ENCODE data around the gene ACOX1.

Gene ACOX1

DNA sequence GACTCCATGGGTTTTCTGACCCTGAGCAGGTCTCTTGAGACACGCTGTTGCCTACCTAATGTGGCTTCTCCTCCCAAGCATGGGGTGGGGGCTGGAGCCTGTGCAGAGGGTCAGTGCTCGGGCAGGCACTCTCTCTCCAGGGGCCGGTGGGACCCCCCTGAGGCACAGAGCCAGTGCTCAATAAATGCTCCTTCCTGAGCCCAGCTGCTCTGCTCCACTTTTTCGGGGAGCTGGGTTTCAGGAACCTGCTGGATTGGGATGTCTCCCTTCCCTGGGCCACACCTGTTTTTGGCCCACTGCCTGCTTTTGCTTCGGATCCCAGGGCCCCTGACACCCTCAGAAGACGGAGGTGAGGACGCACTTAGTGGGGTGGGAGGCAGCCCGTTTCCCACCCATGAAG is 80.9 kb downstream of the ACOX1 start:
- TF ChIP-seq, protein P1, sequence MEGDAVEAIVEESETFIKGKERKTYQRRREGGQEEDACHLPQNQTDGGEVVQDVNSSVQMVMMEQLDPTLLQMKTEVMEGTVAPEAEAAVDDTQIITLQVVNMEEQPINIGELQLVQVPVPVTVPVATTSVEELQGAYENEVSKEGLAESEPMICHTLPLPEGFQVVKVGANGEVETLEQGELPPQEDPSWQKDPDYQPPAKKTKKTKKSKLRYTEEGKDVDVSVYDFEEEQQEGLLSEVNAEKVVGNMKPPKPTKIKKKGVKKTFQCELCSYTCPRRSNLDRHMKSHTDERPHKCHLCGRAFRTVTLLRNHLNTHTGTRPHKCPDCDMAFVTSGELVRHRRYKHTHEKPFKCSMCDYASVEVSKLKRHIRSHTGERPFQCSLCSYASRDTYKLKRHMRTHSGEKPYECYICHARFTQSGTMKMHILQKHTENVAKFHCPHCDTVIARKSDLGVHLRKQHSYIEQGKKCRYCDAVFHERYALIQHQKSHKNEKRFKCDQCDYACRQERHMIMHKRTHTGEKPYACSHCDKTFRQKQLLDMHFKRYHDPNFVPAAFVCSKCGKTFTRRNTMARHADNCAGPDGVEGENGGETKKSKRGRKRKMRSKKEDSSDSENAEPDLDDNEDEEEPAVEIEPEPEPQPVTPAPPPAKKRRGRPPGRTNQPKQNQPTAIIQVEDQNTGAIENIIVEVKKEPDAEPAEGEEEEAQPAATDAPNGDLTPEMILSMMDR (IDR thresholded peaks at IDR 0.05; ENCODE audit: control insufficient read depth, insufficient read depth, low read depth, low read length, missing control alignments): no peak
- no peak for DNase-seq (ENCODE audit: low read depth)
- H3K4me3 ChIP-seq (ENCODE audit: control insufficient read depth, low read depth, low read length): no peak overlapping the region

DNA sequence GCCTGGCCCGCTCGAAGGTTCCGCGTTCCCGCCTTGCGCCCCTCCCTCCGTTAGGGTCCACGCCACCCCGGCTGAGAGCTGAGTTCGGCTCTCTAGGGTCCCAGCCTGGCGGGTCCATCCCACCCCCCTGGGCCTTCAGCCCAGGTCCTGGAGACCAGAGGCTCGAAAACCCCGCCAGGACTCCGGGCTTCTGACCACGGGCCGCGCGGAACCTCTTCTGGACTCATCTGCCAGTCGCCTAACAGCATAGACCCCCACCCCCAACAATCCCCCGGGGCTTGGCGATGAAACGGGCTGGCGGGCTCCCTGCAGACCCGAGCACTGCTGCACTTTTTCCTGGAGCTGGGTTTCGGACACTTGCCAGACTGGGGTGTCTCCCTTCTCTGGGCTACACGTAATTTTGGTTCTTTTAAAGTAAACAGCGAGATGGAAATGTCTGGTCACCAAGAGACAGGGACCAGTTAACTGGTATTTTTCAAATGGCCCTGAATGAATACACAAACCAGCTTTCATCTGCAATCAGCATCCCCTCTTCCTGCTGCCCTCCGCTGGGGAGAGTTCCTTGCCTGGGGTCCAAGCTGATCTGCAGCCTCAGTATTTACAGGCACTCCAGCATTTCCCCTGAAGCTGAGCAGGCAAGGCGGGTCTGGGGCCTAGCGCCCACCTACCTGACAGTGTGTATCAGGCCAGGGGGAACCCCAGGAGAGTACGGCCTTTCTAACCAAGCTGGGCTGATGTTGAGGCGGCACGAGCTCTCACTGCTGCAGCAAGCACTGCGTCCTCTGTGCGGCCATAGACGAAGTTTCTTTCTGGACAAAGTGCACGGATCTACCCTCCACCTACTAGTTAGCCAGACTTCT is 81.6 kb downstream of the ACOX1 start:
- TF ChIP-seq, protein P1 (IDR thresholded peaks at IDR 0.05; ENCODE audit: control insufficient read depth, insufficient read depth, low read depth, low read length, missing control alignments): no peak
- H3K4me3 ChIP-seq (ENCODE audit: control insufficient read depth, low read depth, low read length): peak overlapping the region; percentile 51
- no peak for DNase-seq (ENCODE audit: low read depth)

GRCh38 chr17:75896415-75897159 is 82.4 kb downstream of the ACOX1 start, which contains the start of gene TRIM65:
TRIM65 (minus strand) TSS chr17:75896951; CDS start chr17:75896937, 14 bp downstream.
- peak; percentile 23 for DNase-seq (ENCODE audit: low read depth)
- TF ChIP-seq, protein P1 (IDR thresholded peaks at IDR 0.05; ENCODE audit: control insufficient read depth, insufficient read depth, low read depth, low read length, missing control alignments): peak; percentile 27
- peak within 1 kb of the TSS; percentile 51 for H3K4me3 ChIP-seq (ENCODE audit: control insufficient read depth, low read depth, low read length)

- TF ChIP-seq, protein P1 (IDR thresholded peaks at IDR 0.05; ENCODE audit: control insufficient read depth, insufficient read depth, low read depth, low read length, missing control alignments): peak; percentile 52
- no peak for DNase-seq (ENCODE audit: low read depth)
- H3K4me3 ChIP-seq (ENCODE audit: control insufficient read depth, low read depth, low read length): peak overlapping the region; percentile 51
Measured at GRCh38 chr17:75895370-75896155, 83.4 kb downstream of the ACOX1 start.

GRCh38 chr17:75894049-75894733 is 84.8 kb downstream of the ACOX1 start:
- TF ChIP-seq, protein P1 (IDR thresholded peaks at IDR 0.05; ENCODE audit: control insufficient read depth, insufficient read depth, low read depth, low read length, missing control alignments): no peak
- H3K4me3 ChIP-seq (ENCODE audit: control insufficient read depth, low read depth, low read length): no peak overlapping the region
- no peak for DNase-seq (ENCODE audit: low read depth)

All from AG09309 (cell line).